Mesenchymal stem cell (in vitro differentiated cells and primary cell): ENCODE measurements around the gene RFX2.

Source experiments
- DNase-seq: peaks from one replicate; pipeline ENCODE4 v3.0.0-alpha.2; 2013
- H2AFZ ChIP-seq: one replicate; pipeline ENCODE4 v1.6.1; 2013; ENCODE audit warnings: low read depth, mild to moderate bottlenecking, control low read depth, inconsistent platforms, low read length, moderate library complexity
- H2AK5ac ChIP-seq: 2 replicates; pipeline ENCODE4 v1.6.1; 2013; ENCODE audit warnings: low read length, moderate library complexity, mild to moderate bottlenecking, inconsistent platforms; ENCODE audit not compliant: severe bottlenecking
- H2BK120ac ChIP-seq: one replicate; pipeline ENCODE4 v1.6.1; 2013; ENCODE audit warnings: low read depth, mild to moderate bottlenecking, inconsistent platforms, low read length, moderate library complexity
- H2BK12ac ChIP-seq, 2 experiments: one replicate each; pipeline ENCODE4 v1.6.1; 2013; ENCODE audit warnings: inconsistent platforms in 2 of 2, low read length in 2 of 2, mild to moderate bottlenecking in 2 of 2, moderate library complexity in 2 of 2, control low read depth in 1 of 2
- H2BK15ac ChIP-seq: one replicate; pipeline ENCODE4 v1.6.1; 2013; ENCODE audit warnings: mild to moderate bottlenecking, low read depth, inconsistent platforms; ENCODE audit not compliant: poor library complexity, severe bottlenecking
- H2BK5ac ChIP-seq: 2 replicates; pipeline ENCODE4 v1.6.1; 2013; ENCODE audit warnings: low read depth, mild to moderate bottlenecking, low read length, control low read depth, inconsistent platforms; ENCODE audit not compliant: poor library complexity, severe bottlenecking
- H3K14ac ChIP-seq, 2 experiments: one replicate each; pipeline ENCODE4 v1.6.1; 2013; ENCODE audit warnings: inconsistent platforms in 2 of 2, low read length in 2 of 2, control low read depth in 1 of 2, mild to moderate bottlenecking in 1 of 2, moderate library complexity in 1 of 2
- H3K18ac ChIP-seq, 2 experiments: one replicate each; pipeline ENCODE4 v1.6.1; 2013; ENCODE audit warnings: inconsistent platforms in 2 of 2, low read length in 2 of 2, control low read depth in 1 of 2, low read depth in 1 of 2, mild to moderate bottlenecking in 1 of 2
- H3K23ac ChIP-seq, 2 experiments: one replicate each; pipeline ENCODE4 v1.6.1; 2013; ENCODE audit warnings: inconsistent platforms in 2 of 2, low read length in 2 of 2, mild to moderate bottlenecking in 2 of 2, moderate library complexity in 2 of 2, control low read depth in 1 of 2
- H3K27ac ChIP-seq: 2 replicates; pipeline ENCODE4 v1.5.1; 2013; ENCODE audit warnings: mild to moderate bottlenecking, moderate library complexity, low read length, control low read depth, inconsistent platforms; ENCODE audit not compliant: poor library complexity, severe bottlenecking
- H3K27me3 ChIP-seq, 2 experiments: 2 replicates each; pipeline versions ENCODE4 v1.6.1 to v1.7.0; 2013; ENCODE audit warnings: low read length in 2 of 2, mild to moderate bottlenecking in 2 of 2, moderate library complexity in 2 of 2, control low read depth in 1 of 2, inconsistent platforms in 1 of 2; ENCODE audit not compliant: control insufficient read depth in 1 of 2, insufficient read depth in 1 of 2
- H3K36me3 ChIP-seq, 2 experiments: 2 replicates each; pipeline versions ENCODE4 v1.6.1 to v1.7.0; 2013; ENCODE audit warnings: low read length in 2 of 2, control low read depth in 1 of 2, inconsistent platforms in 1 of 2, low read depth in 1 of 2, mild to moderate bottlenecking in 1 of 2; ENCODE audit not compliant: insufficient read depth in 2 of 2, control insufficient read depth in 1 of 2
- H3K4ac ChIP-seq, 2 experiments: one replicate each; pipeline ENCODE4 v1.6.1; 2013; ENCODE audit warnings: inconsistent platforms in 2 of 2, low read length in 2 of 2, mild to moderate bottlenecking in 2 of 2, moderate library complexity in 2 of 2, control low read depth in 1 of 2, low read depth in 1 of 2
- H3K4me1 ChIP-seq: 2 replicates; pipeline ENCODE4 v1.6.1; 2013; ENCODE audit warnings: low read depth, low read length, control low read depth; ENCODE audit not compliant: control insufficient read depth, insufficient read depth
- H3K4me2 ChIP-seq: 2 replicates; pipeline ENCODE4 v1.6.1; 2013; ENCODE audit warnings: low read length, mild to moderate bottlenecking, inconsistent platforms; ENCODE audit not compliant: poor library complexity, severe bottlenecking
- H3K4me3 ChIP-seq, 2 experiments: 2 replicates each; pipeline versions ENCODE4 v1.5.1 to v1.7.0; 2013; ENCODE audit warnings: low read length in 2 of 2, mild to moderate bottlenecking in 2 of 2, control low read depth in 1 of 2, low read depth in 1 of 2; ENCODE audit not compliant: insufficient read depth in 1 of 2
- H3K79me1 ChIP-seq: replicated peaks from 2 replicates; pipeline ENCODE4 v1.6.1; 2013; ENCODE audit warnings: mild to moderate bottlenecking, control low read depth, low read length, inconsistent platforms; ENCODE audit not compliant: poor library complexity, severe bottlenecking
- H3K9ac ChIP-seq: 2 replicates; pipeline ENCODE4 v1.7.0; 2013; ENCODE audit warnings: mild to moderate bottlenecking, low read length, moderate library complexity
- H3K9me3 ChIP-seq: 2 replicates; pipeline ENCODE4 v1.7.0; 2013; ENCODE audit warnings: mild to moderate bottlenecking, low read length; ENCODE audit not compliant: control insufficient read depth
- H4K8ac ChIP-seq: one replicate; pipeline ENCODE4 v1.6.1; 2013; ENCODE audit warnings: inconsistent platforms, mild to moderate bottlenecking, low read length, moderate library complexity
- H4K91ac ChIP-seq: one replicate; pipeline ENCODE4 v1.6.1; 2013; ENCODE audit warnings: mild to moderate bottlenecking, low read length, inconsistent platforms
- WGBS: methylation state at CpG from one replicate; pipeline ENCODE4 v1.1.7; 2013; ENCODE audit warnings: mixed read lengths; 5-methylcytosine and 5-hydroxymethylcytosine counted together

The RFX2 gene

GRCh38 chr19:5950741-5951140 is 159.6 kb downstream of the RFX2 start:
- H2BK15ac ChIP-seq, result no peak overlapping the region
- H2AK5ac ChIP-seq, result no peak overlapping the region
- H2BK120ac ChIP-seq, result no peak overlapping the region
- H3K27ac ChIP-seq, result no peak overlapping the region
- 91% methylated on average over 3 of the region's 3 CpGs for WGBS
- H3K9ac ChIP-seq, result no peak overlapping the region
- no peak overlapping the region for H3K18ac ChIP-seq
- peaks cover 34% of the 10 kb centered on the region for H3K4me1 ChIP-seq
- no peak overlapping the region for H2BK5ac ChIP-seq
- peaks cover 55% of the 10 kb centered on the region for H3K79me1 ChIP-seq
- H3K14ac ChIP-seq, result no peak overlapping the region
- H2BK12ac ChIP-seq, result no peak overlapping the region
- H3K36me3 ChIP-seq, result peaks cover 19 to 39% of the 10 kb centered on the region in 2 experiments
- H2AFZ ChIP-seq, result no peak overlapping the region
- H4K8ac ChIP-seq, result no peak overlapping the region
- no peak overlapping the region for H3K4me2 ChIP-seq
- no peak overlapping the region for H3K4me3 ChIP-seq
- no peak overlapping the region for H3K4ac ChIP-seq
- H3K27me3 ChIP-seq, result no peaks in the 10 kb centered on the region
- H3K9me3 ChIP-seq, result no peaks in the 10 kb centered on the region
- H3K23ac ChIP-seq, result no peak overlapping the region
- H4K91ac ChIP-seq, result no peak overlapping the region
- no peak for DNase-seq

- H2BK5ac ChIP-seq, result no peak overlapping the region
- H2AK5ac ChIP-seq, result no peak overlapping the region
- H2BK120ac ChIP-seq, result no peak overlapping the region
- 97% methylated on average over 13 of the region's 13 CpGs for WGBS
- no peak overlapping the region for H2BK15ac ChIP-seq
- H3K36me3 ChIP-seq, result peaks cover 24 to 41% of the 10 kb centered on the region in 2 experiments
- no peak overlapping the region for H4K8ac ChIP-seq
- H3K27me3 ChIP-seq, result no peaks in the 10 kb centered on the region
- H2BK12ac ChIP-seq, result no peak overlapping the region
- no peak overlapping the region for H3K27ac ChIP-seq
- H3K14ac ChIP-seq, result no peak overlapping the region
- H3K9ac ChIP-seq, result no peak overlapping the region
- no peaks in the 10 kb centered on the region for H3K9me3 ChIP-seq
- no peak overlapping the region for H3K18ac ChIP-seq
- no peak for DNase-seq
- peaks cover 63% of the 10 kb centered on the region for H3K79me1 ChIP-seq
- H2AFZ ChIP-seq, result no peak overlapping the region
- no peak overlapping the region for H3K23ac ChIP-seq
- no peak overlapping the region for H3K4me3 ChIP-seq
- no peak overlapping the region for H3K4me2 ChIP-seq
- H3K4me1 ChIP-seq, result peaks cover 32% of the 10 kb centered on the region
- H3K4ac ChIP-seq, result no peak overlapping the region
- H4K91ac ChIP-seq, result no peak overlapping the region
Measured at GRCh38 chr19:5949792-5950305, 160.5 kb downstream of the RFX2 start.

- H3K9ac ChIP-seq, result peak overlapping the region; percentile 19
- H4K91ac ChIP-seq, result no peak overlapping the region
- no peak for DNase-seq
- H3K27ac ChIP-seq, result no peak overlapping the region
- no peaks in the 10 kb centered on the region for H3K9me3 ChIP-seq
- peaks cover 24 to 47% of the 10 kb centered on the region in 2 experiments for H3K36me3 ChIP-seq
- no peak overlapping the region for H2BK5ac ChIP-seq
- H4K8ac ChIP-seq, result no peak overlapping the region
- no peak overlapping the region for H2BK12ac ChIP-seq
- no peak overlapping the region for H3K18ac ChIP-seq
- peaks cover 30% of the 10 kb centered on the region for H3K4me1 ChIP-seq
- H2BK120ac ChIP-seq, result no peak overlapping the region
- H3K4ac ChIP-seq, result no peak overlapping the region
- no peak overlapping the region for H3K4me2 ChIP-seq
- H3K27me3 ChIP-seq, result no peaks in the 10 kb centered on the region
- no peak overlapping the region for H3K4me3 ChIP-seq
- no peak overlapping the region for H2BK15ac ChIP-seq
- no peak overlapping the region for H2AK5ac ChIP-seq
- WGBS, result 89% methylated on average over 12 of the region's 13 CpGs
- no peak overlapping the region for H3K23ac ChIP-seq
- H2AFZ ChIP-seq, result no peak overlapping the region
- H3K79me1 ChIP-seq, result peaks cover 70% of the 10 kb centered on the region
- no peak overlapping the region for H3K14ac ChIP-seq
Measured at GRCh38 chr19:5948752-5949564, 161.3 kb downstream of the RFX2 start.

GRCh38 chr19:5947435-5947834 is 162.9 kb downstream of the RFX2 start:
- Histone ChIP-seq H3K9ac (peak overlapping the region; percentile 84), H2AFZ (no peak overlapping the region), H3K23ac (no peak overlapping the region), H2AK5ac (no peak overlapping the region), H3K4me2 (no peak overlapping the region), H3K4ac (no peak overlapping the region), H3K27me3 (no peaks in the 10 kb centered on the region), H3K14ac (no peak overlapping the region), H4K91ac (no peak overlapping the region), H3K9me3 (no peaks in the 10 kb centered on the region), H2BK15ac (no peak overlapping the region), H3K4me3 (peak overlapping the region in 1 of 2 experiments; percentile 61), H2BK120ac (no peak overlapping the region), H4K8ac (no peak overlapping the region), H3K4me1 (peaks cover 26% of the 10 kb centered on the region), H3K18ac (peak overlapping the region in 1 of 2 experiments; percentile 15), H2BK12ac (no peak overlapping the region), H3K27ac (no peak overlapping the region), H2BK5ac (no peak overlapping the region), H3K79me1 (peaks cover 78% of the 10 kb centered on the region), H3K36me3 (peaks cover 24 to 50% of the 10 kb centered on the region in 2 experiments)
- peak; percentile 75 for DNase-seq
- WGBS, result 88% methylated on average over 13 of the region's 13 CpGs
